Measurements from ENCODE around the gene FGF8.

Gene FGF8

DNA sequence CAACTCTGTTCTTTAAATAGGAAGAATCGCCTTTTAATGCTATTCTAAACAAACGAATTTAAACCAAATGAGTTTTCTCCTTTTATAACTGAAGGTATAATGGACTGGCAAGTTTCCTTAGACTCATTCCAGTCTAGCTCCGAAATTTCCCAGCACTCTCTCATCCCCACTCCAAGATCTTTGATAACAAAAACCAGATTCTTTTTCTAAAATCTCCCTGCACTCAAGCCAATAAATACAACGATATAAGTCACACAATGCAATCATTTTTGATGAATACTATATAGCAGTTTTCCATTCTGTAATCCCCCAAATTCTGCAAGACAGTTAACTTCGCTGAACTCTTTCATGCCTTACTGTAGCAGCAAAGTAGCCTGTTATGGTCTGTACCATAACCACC is 40.5 kb upstream of the FGF8 start:
- TF ChIP-seq ARNT (IDR thresholded peaks at IDR 0.05) = no peak
- TF ChIP-seq LEF1 (IDR thresholded peaks at IDR 0.05; ENCODE audit: borderline replicate concordance) = no peak
- no peak for TF ChIP-seq ELF4 (IDR thresholded peaks at IDR 0.05)
- TF ChIP-seq SP1 (IDR thresholded peaks at IDR 0.05) = no peak
- TF ChIP-seq, protein P1, sequence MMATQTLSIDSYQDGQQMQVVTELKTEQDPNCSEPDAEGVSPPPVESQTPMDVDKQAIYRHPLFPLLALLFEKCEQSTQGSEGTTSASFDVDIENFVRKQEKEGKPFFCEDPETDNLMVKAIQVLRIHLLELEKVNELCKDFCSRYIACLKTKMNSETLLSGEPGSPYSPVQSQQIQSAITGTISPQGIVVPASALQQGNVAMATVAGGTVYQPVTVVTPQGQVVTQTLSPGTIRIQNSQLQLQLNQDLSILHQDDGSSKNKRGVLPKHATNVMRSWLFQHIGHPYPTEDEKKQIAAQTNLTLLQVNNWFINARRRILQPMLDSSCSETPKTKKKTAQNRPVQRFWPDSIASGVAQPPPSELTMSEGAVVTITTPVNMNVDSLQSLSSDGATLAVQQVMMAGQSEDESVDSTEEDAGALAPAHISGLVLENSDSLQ (IDR thresholded peaks at IDR 0.05) = no peak
- no peak for TF ChIP-seq CTBP1 (IDR thresholded peaks at IDR 0.05; ENCODE audit: borderline replicate concordance)
- TF ChIP-seq BHLHE40 (IDR thresholded peaks at IDR 0.05; ENCODE audit: borderline replicate concordance) = no peak
- TF ChIP-seq ZNF384 (IDR thresholded peaks at IDR 0.05) = no peak
- TF ChIP-seq HDGF (IDR thresholded peaks at IDR 0.05; ENCODE audit: borderline replicate concordance) = no peak
- TF ChIP-seq L3MBTL2 (conservative IDR thresholded peaks at IDR 0.05) = no peak
- no peak for TF ChIP-seq NFRKB (IDR thresholded peaks at IDR 0.05)
- no peak for TF ChIP-seq FOXA1 (IDR thresholded peaks at IDR 0.05)
- TF ChIP-seq FOXM1 (IDR thresholded peaks at IDR 0.05; ENCODE audit: borderline replicate concordance) = no peak
- TF ChIP-seq SUZ12 (IDR thresholded peaks at IDR 0.05) = no peak
- no peak for TF ChIP-seq FOXK2 (IDR thresholded peaks at IDR 0.05)
- ChIA-PET CTCF (interaction anchor here (1.7 to 2.2 kb wide), 2 partner anchors 24 to 35 kb away, joined by 6 to 9 read pairs; no protein-coding TSS in a partner anchor), POLR2A (no interaction called here)
- no peak for DNase-seq (ENCODE audit: extremely low spot score)

DNA sequence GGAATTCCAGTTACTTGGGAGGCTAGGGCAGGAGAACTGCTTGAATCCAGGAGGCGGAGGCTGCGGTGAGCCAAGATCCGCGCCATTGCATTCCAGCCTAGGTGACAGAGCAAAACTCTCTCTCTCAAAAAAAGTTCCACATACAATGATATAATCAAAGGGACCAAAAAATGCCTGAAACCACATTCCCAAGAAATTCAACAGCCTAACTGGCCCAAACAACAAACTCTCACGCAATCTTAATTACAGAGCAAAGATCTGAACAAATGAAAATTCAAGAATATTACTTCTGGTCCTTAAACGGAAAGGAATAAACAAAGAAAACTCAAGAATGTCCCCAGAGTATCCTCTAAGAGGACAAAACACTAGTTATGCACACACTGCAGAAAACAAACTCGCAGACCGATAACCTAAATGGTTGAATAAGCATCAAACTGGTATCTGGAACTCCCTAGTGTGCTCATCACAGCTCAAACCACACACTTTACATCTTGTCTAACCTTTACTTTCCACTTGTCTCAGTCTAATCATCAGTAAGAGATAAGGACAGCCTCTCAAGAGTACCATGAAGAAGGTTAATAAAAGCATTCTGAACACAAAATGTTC is 38.7 kb upstream of the FGF8 start:
- DNase-seq (ENCODE audit: extremely low spot score) = no peak
- ChIA-PET POLR2A (no interaction called here), CTCF (interaction anchor here (0.5 to 2.2 kb wide), 2 partner anchors 33 to 110 kb away, joined by 3 to 6 read pairs; no protein-coding TSS in a partner anchor)
- no peak for TF ChIP-seq ARNT (IDR thresholded peaks at IDR 0.05)
- no peak for TF ChIP-seq SUZ12 (IDR thresholded peaks at IDR 0.05)
- TF ChIP-seq, protein P1 (IDR thresholded peaks at IDR 0.05) = no peak
- no peak for TF ChIP-seq FOXA1 (IDR thresholded peaks at IDR 0.05)
- no peak for TF ChIP-seq L3MBTL2 (conservative IDR thresholded peaks at IDR 0.05)
- TF ChIP-seq FOXK2 (IDR thresholded peaks at IDR 0.05) = no peak

DNA sequence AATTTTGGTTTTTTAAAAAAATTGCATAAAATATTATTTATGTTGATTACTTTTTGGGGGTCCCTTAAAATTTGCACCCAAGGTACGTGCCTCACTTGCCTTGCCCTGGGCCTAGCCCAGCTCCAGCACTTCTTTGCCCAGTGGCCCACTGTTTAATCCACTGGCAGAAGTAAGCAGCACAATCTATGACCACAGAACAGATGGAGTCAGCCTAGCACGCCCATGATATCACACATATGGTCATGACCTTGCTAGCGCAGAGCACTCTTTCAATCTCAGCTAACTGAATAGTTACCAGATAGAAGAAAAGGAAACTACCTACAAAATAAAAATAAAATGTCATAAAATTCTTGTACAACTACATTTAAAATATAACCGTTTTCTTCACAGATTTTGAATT is 36.7 kb upstream of the FGF8 start:
- ChIA-PET POLR2A (no interaction called here), CTCF (interaction anchor here (1.3 kb wide), 1 partner anchor 31 kb away, joined by 3 read pairs; no protein-coding TSS in a partner anchor)
- DNase-seq (ENCODE audit: extremely low spot score) = no peak
- TF ChIP-seq, protein P1 (IDR thresholded peaks at IDR 0.05) = no peak
- no peak for TF ChIP-seq SUZ12 (IDR thresholded peaks at IDR 0.05)
- TF ChIP-seq ELF4 (IDR thresholded peaks at IDR 0.05) = no peak
- no peak for TF ChIP-seq CTBP1 (IDR thresholded peaks at IDR 0.05; ENCODE audit: borderline replicate concordance)
- no peak for TF ChIP-seq FOXA1 (IDR thresholded peaks at IDR 0.05)
- TF ChIP-seq FOXK2 (IDR thresholded peaks at IDR 0.05) = no peak
- TF ChIP-seq LEF1 (IDR thresholded peaks at IDR 0.05; ENCODE audit: borderline replicate concordance) = no peak
- no peak for TF ChIP-seq ARNT (IDR thresholded peaks at IDR 0.05)

DNA sequence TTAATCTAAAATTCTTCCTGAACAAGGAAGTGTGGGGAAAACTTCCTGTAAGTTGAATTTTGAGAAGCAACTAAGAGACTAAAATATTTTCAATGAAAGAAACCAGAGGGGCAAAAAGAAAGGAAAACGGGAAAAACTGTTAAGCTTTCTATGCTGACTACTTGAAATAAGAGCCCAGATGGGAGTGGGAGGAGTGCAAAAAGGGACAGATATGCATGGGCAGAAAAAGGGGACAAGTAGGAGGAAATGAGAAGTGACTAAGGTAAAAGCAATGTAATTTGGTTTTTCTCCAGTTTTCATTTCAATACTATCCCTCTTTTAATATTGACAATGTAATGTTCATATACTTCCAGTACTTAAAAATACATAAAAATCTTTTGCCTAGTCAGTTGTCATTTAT is 31.2 kb upstream of the FGF8 start:
- no peak for DNase-seq (ENCODE audit: extremely low spot score)
- TF ChIP-seq BHLHE40 (IDR thresholded peaks at IDR 0.05; ENCODE audit: borderline replicate concordance) = no peak
- no peak for TF ChIP-seq SUZ12 (IDR thresholded peaks at IDR 0.05)
- TF ChIP-seq NFRKB (IDR thresholded peaks at IDR 0.05) = no peak
- TF ChIP-seq ZNF384 (IDR thresholded peaks at IDR 0.05) = no peak
- TF ChIP-seq ARNT (IDR thresholded peaks at IDR 0.05) = no peak
- no peak for TF ChIP-seq FOXK2 (IDR thresholded peaks at IDR 0.05)
- no peak for TF ChIP-seq SP1 (IDR thresholded peaks at IDR 0.05)
- TF ChIP-seq HDGF (IDR thresholded peaks at IDR 0.05; ENCODE audit: borderline replicate concordance) = no peak
- no peak for TF ChIP-seq CTBP1 (IDR thresholded peaks at IDR 0.05; ENCODE audit: borderline replicate concordance)
- TF ChIP-seq FOXM1 (IDR thresholded peaks at IDR 0.05; ENCODE audit: borderline replicate concordance) = no peak
- no peak for TF ChIP-seq FOXA1 (IDR thresholded peaks at IDR 0.05)
- TF ChIP-seq LEF1 (IDR thresholded peaks at IDR 0.05; ENCODE audit: borderline replicate concordance) = no peak
- no peak for TF ChIP-seq L3MBTL2 (conservative IDR thresholded peaks at IDR 0.05)
- TF ChIP-seq ELF4 (IDR thresholded peaks at IDR 0.05) = no peak
- TF ChIP-seq TARDBP (IDR thresholded peaks at IDR 0.05) = no peak
- TF ChIP-seq, protein P1 (IDR thresholded peaks at IDR 0.05) = no peak
- CTCF ChIA-PET = no interaction called here
- POLR2A ChIA-PET = no interaction called here

DNA sequence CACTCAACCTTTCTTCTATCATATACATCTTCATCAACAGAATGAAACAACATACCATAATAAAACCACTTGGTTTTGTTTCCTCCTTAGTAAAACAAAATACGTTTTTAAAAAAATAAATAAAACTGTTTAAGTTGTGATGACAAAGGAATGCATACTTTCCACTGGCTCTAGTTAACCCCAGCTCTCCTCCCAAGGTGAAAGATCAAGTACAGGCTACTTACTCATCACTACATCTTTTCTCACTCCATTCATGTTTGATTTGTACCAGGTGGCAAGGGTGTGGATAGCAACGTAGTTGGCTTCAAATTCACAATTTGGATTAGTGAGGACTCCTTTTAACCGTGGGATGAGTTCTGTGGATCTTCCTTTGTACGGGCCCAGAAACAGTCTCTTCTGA is 27.6 kb upstream of the FGF8 start:
- no peak for TF ChIP-seq SP1 (IDR thresholded peaks at IDR 0.05)
- ChIA-PET POLR2A (interaction anchor here (1.5 kb wide), 1 partner anchor 14 kb away, joined by 7 read pairs; the partner anchor contains the start of gene OGA), CTCF (no interaction called here)
- no peak for DNase-seq (ENCODE audit: extremely low spot score)

DNA sequence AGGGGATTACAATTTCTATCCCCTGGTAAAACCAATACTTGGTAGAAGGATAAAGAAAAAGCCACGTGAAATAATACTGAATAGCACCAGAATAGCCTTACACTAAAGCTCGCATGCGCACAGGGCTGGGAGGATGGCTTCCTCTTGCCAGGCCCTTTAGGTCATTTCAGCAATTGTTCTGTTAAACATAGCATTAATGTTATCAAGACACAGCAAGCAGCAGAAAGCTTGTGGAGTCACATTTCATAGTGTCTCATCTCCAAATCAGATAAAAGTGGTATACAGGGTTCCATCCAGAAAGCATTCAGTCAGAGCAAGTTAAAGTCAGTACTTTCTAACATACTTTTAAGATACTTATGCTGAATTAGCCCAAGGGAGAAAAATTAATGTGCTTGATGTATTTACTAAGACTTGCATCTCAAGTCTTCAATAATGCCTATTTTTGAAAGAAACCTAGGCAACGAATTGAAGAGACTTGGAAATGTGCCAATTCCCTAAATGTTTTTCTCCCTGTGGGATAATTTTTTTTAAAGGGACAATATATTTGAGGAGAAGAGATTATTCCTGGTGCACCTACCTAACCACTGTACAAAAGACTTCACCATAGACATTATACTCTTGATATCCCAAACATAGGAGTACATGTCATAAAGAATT is 21.6 kb upstream of the FGF8 start:
- TF ChIP-seq ELF4 (IDR thresholded peaks at IDR 0.05) (no peak), FOXA1 (IDR thresholded peaks at IDR 0.05) (no peak), ZNF384 (IDR thresholded peaks at IDR 0.05) (no peak), FOXK2 (IDR thresholded peaks at IDR 0.05) (no peak), SP1 (IDR thresholded peaks at IDR 0.05) (no peak), NFRKB (IDR thresholded peaks at IDR 0.05) (no peak), TARDBP (IDR thresholded peaks at IDR 0.05) (no peak)
- ChIA-PET CTCF (interaction anchor here (0.6 to 1.5 kb wide), 2 partner anchors 17 to 626 kb away, joined by 4 to 6 read pairs; no protein-coding TSS in a partner anchor), POLR2A (interaction anchor here (1.0 kb wide), 1 partner anchor 20 kb away, joined by 3 read pairs; the partner anchor contains the start of gene OGA)
- DNase-seq (ENCODE audit: extremely low spot score) = no peak

Data from HEK293T (cell line).